GM23248 (cell line): ENCODE measurements around the gene SF3B5.

Source experiments
- EZH2 ChIP-seq: fragments of 200-600 bp; sonication (generic); IDR thresholded peaks from 2 replicates; pipeline ENCODE4 v1.6.1; 2018; ENCODE audit warnings: antibody characterized with exemption, mild to moderate bottlenecking; ENCODE audit not compliant: insufficient read depth, poor library complexity, severe bottlenecking
- EZH2phosphoT487 ChIP-seq: fragments of 200-600 bp; sonication (generic); IDR thresholded peaks from 2 replicates; pipeline ENCODE4 v1.6.1; 2018; ENCODE audit warnings: antibody characterized with exemption, moderate library complexity, mild to moderate bottlenecking, low read depth; ENCODE audit not compliant: insufficient read depth

GRCh38 chr6:144047688-144048087 lies 47.7 kb downstream of the SF3B5 start:
- no peak for TF ChIP-seq EZH2
- TF ChIP-seq EZH2phosphoT487 = no peak
